GM21786 (cell line): ENCODE results near the gene GPAT3.
A peak's percentile ranks its signal among the peaks of the same experiment; 100 is the strongest.
"Not testable (repeated sequence)": the region's sequence is repeated elsewhere in the genome, so short reads cannot be mapped to it uniquely, and the experiment has no call there.

ENCODE experiments used
- ATAC-seq: cut with Tn5 transposase; IDR thresholded peaks from one replicate; pipeline ENCODE4 v1.9.1; 2021; ENCODE audit not compliant: unreplicated experiment

The GPAT3 gene

DNA sequence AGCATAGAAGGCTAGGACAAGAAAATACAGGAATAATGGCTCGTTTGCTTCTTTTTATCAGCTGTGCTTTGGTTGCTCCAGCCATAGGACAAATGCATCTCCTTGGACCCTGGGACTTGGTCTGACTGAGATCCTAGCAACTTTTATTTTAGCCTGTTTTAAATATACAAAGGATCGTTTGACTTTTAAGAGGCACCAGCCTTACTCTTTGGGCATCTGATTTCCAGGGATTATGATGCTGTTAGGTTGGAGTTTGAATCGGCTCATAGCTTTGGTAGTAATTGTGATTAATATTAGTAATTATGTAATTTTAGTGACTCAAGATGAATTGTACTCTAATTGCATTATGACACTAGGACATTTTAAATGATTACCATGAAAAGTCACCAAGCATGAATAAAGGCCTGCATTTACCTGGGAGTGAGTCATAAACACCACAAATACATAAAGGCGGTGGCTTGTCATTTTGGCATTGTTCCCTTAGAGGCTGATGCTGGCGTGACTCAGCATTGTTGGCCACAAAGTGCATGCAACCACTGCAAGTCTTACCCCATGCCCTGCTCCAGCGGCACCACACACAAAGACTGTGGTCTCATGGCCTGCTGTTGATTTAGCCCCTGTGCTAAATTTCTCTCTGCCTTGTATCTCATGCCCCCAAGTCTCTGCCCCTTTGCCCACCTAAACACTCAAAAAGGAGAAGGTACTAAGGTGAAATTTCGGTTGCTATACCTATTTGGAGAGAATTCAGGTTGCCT, 12.4 kb downstream of the GPAT3 start:
- peak; percentile 85 for ATAC-seq

DNA sequence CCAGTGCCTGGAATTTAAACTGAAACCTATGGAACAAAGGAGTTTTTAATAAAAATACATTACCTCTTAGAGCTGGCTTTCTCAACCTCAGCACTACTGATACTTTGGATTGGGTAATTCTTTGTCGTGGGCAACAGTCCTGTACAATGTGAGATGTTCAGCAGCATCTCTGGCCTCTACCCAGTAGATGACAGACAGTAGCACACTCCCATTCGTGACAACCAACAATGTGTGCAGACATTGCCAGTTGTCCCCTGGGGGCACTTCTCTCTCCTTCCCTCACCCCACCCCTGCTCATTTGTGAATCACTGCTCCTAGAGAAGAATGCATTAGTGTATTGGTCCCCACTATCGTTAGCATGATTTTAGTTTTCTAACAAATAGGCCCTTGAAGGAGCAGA, 16.2 kb downstream of the GPAT3 start:
- no peak for ATAC-seq

DNA sequence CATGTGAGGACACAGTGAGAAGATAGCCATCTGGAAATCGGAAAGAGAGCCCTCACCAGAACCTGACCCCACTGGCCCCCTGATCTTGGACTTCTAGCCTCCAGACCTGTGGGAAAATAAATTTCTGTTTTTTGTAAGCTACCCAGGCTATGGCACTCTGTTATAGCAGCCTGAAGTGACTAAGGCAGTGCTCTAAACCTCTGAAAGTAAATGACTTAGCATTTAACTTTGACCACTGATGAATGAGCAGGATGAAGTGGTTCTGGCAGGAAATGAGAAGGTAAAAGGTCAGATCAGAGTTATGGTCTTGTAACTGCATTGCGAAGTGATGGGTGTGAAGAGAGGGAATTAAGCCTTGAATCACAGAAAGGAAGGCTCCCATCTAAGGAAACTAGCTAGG, 17.0 kb downstream of the GPAT3 start:
- peak; percentile 64 for ATAC-seq

DNA sequence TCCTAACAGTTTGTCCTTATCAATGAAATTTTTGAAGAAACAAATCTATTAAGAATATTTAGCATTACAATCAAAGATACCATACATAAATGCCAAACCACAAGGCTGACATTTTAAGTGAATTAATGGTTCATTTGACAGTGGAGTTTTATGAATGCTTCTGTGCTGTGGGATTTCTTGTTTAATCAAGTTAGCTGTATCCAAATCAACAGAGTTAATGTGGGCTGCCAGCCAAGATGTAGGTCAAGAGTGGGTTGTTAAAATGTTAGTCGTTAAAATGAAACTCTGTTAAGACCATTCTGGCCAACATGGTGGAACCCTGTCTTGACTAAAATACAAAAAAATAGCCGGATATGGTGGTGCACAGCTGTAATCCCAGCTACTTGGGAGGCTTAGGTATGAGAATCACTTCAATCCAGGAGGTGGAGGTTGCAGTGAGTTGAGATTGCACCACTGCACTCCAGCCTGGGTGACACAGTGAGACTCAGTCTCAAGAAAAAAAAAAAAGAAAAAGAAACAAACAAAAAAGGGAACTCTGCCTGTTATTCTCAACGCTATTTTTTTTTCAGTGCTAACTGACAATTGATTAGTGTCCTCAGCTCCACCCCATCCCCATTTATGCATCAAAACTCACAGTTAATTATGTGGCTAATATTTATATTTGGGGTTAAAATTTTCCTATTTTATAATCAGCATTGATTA, 20.2 kb downstream of the GPAT3 start:
- ATAC-seq, result no peak

DNA sequence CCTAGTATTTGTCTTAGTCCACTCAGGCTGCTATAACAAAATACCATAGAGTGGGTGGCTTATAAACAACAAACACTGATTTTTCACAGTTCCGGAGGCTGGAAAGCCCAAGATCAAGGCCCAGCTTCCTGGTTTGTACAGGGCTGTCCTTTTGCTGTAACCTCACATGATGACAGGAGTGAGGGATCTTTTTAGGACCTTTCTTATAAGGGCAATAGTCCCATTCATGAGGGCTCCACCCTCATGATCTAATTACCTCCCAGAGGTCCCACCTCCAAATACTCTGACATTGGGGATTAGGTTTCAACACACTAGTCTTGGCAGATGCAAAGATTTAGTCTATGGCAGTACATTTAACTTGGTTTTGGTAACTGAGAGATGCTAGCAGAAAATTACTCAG, 20.9 kb downstream of the GPAT3 start:
- ATAC-seq, result no peak

DNA sequence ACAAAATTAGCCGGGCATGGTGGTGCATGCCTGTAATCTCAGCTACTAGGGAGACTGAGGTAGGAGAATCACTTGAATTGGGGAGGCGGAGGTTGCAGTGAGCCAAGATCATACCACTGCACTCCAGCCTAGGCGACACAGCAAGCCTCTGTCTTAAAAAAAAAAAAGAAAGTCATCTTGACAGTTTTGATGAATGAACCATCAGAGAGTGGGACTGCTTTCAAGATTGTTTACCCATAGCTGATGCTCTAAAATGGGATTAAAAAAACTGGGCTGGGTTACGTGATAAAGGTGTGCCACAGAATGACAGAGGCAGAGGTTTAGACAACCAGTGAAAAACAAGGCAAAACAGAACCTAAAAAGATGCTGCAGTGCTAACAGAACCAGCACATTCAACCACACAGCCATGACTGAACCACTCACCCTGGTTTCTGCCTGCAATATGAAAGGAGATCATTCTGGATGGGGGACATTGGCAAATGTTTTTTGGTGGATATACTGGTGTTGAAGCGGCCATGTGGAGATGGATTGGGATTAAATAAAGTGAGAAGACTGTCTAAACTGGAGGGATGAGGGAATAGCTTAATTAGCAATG, 22.2 kb downstream of the GPAT3 start:
- ATAC-seq, result no peak

DNA sequence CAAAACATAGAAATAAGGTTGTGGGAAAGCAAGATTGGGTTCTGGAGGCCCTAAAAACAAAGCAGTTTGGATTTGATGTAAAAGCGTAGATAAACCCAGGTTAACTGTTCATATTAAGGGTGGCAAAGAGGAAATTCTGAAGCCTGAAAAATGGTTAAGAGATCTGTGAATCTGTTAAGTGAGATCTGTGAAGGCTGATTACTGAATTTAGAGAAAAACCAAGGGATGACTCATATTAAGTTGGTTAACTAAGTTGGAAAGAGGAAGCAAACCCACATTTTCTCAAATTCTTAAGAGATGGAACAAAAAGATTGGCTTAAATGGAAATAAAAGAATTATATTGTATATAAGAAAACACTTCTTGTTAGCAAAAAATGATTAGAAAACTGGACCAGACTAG, 22.8 kb downstream of the GPAT3 start:
- no peak for ATAC-seq

DNA sequence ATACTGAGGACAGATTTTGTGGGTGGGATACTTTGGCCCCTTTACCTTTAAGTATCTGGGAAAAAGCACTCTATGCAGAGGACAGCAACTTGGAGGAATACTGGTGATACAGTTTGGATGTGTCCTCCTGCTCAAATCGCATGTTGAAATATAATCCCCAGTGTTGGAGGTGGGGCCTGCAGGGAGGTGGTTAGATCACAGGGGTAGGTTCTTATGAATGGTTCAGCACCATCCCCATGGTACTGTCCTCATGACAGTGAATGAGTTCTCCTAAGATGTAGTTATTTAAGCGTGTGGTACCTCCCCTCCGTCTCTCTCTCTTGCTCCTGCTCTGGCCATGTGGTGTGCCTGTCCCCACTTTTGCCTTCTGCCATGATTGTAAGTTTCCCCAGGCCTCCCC, 24.6 kb downstream of the GPAT3 start:
- no peak for ATAC-seq

DNA sequence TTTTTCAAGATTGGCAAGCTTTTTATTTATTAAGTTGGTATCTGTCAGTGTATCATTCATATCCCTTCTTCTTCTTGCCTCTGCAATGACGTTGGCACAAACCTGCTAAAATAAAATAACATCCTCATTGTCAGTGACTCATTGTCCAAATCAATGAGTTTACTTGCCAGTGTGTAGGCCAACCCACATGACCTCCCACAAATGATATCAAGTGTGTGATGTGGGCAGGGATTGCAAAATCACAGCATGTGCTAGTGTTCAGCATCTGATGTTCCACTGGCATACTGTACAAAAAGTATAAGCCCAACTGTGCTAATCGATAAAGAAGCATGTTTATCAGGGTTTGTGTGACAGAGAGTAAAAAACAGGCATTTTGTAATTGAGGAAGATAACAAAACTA, 25.5 kb downstream of the GPAT3 start:
- no peak for ATAC-seq

DNA sequence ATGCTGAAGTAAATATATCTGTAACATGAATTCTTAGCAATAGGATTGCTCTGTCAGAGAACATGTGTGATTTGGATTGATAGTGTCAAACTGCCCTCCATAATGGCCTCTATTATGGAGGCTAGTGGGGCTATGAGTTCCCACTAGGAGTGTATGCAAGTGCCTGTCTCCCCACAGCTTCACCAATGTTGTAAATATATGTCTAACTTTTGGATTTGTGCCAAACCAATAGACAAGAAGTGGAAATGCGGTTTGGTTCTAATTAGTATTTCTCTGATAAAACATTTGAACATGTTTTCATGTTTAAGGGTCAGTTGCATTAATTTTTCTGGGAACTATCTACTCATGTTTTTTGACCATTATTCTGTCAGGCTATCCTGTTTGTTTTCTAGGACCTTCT, 28.1 kb downstream of the GPAT3 start:
- ATAC-seq, result no peak

DNA sequence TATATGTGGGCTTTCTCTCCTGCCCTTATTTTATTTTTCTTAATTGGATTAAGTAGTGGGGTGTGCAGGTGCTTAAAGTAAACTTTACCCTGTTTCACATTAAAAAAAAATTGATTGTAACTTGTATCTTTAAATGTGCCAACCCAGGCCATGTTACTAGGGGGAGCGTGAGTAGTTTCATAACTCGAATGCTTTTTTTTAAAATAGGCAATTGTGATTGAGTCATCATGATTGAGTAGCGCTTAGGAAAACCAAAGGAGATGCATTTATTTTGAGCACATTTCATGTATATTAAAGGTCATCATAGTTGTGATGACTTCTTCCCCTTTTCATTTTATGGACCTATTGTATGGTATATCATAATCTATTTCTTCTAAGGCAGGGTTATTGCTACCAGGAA, 32.2 kb downstream of the GPAT3 start:
- ATAC-seq, result no peak

DNA sequence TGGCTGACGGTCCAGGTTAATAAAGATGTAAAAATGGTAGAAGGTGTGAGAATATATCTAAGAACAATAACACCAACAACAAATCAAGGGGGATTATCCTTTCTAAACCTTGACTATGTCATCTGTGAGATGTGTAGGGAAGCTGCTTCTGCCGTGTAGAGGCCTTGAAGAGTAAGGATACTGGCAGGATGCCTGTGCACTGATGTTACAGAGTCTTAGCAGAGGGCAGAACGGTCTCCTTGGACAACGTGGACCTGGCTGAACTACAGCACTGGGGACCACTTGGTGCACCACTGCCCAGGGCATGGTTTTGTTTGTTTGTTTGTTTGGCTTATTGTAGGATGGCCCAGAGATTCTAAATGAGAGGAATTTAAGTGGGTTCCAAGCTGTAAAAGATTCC, 33.5 kb downstream of the GPAT3 start:
- no peak for ATAC-seq

DNA sequence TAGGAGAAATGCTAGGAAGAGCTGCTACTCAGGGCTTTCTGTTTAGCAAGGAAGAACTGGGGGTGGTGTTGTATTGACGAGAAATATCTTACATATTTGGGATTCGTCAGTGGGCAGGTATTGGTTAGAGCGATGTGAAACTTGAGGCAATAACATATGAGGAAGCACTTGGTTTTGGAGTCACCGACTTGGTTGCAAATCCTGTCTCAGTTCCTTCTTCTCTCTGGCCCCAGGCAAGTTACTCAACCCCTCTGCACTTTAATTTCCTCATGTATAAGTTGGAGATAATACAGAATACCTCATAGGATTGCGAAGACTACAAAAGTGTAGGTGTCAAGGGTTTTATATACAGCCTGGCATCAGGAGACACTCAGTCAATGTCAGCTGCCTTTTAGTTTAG, 34.1 kb downstream of the GPAT3 start:
- ATAC-seq, result peak; percentile 86

DNA sequence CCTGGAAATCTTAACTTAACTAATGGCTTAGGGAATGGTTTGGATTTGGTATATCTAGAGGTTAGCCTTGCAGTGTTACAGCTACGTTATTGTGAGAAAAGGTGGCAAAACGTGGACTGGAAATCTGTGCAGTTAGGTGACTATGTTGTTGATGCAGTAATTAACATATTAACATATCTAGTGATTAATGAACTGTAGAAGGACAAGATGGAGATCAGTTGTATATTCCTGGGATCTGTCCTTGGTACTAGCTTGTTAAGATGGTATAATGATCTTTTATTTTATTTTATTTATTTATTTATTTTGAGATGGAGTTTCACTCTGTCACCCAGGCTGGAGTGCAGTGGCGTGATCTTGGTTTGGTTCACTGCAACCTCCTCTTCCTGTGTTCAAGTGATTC, 36.9 kb downstream of the GPAT3 start:
- ATAC-seq, result no peak

DNA sequence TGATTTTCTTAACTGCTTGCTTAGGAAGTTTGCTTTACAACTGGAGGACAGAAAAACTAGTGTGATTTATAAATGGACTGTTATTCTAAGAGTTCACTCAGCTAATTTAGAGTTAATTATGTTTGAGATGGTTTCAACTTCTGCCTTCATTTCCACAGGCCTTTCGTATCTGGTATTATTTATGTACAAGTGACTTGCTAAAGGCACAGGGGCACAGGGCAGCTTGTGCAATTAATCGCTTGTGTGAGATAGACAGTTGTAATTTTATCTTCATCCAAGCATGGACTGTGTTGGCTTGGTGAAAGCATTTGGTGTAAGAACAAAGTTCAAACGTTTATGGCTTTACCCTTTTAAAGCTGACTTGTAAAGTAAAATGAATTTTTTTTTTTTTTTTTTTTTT, 38.3 kb downstream of the GPAT3 start:
- no peak for ATAC-seq

DNA sequence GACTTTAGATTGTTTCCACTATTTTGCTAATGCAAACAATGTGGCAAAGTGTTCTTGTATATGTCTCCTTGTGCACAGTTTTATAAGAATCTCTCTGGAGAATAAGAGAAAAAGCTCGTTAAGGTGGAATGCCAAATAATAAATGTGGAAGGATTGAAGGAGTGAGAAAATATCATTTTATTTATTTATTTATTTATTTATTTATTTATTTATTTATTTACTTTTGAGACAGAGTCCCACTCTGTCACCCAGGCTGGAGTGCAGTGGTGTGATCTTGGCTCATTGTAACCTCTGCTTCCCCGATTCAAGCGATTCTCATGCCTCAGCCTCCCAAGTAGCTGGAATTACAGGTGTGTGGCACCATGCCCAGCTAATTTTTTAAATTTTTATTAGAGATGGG, 40.3 kb downstream of the GPAT3 start:
- not testable (repeated sequence) for ATAC-seq

DNA sequence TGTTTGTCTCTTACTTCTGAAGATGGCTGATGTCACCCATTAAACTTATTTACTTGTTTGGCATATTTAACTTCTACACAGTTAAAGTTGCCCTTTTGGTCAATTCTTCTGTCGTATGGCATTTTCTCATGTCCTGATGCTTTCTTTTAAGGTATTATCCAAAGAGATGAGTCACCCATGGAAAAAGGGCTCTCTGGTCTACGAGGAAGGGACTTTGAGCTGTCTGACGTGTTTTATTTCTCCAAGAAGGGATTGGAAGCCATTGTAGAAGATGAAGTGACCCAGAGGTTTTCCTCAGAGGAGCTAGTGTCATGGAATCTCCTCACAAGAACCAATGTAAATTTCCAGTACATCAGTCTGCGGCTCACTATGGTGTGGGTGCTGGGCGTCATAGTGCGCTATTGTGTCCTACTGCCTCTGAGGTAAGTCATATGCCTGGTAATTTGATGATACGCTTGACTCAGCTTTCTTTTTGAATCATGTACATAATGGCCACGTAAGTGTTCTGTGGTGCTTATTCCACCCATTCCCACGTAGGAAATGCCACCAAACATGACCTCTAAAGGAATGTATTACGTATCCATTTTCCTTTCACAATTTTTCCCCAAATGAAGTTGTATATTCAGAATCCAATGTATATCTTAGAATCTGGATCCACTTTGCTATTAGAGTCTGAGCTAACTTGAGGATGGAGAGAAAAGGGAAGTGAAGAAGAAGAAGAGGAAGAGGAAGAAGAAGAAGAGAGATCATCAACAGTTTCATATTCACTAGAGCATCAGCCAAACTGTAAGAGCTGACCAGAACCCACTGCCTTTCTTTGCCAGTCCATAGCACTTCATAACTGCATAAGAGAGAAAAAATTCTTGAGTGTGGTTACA, 45.7 kb downstream of the GPAT3 start:
- peak; percentile 71 for ATAC-seq

DNA sequence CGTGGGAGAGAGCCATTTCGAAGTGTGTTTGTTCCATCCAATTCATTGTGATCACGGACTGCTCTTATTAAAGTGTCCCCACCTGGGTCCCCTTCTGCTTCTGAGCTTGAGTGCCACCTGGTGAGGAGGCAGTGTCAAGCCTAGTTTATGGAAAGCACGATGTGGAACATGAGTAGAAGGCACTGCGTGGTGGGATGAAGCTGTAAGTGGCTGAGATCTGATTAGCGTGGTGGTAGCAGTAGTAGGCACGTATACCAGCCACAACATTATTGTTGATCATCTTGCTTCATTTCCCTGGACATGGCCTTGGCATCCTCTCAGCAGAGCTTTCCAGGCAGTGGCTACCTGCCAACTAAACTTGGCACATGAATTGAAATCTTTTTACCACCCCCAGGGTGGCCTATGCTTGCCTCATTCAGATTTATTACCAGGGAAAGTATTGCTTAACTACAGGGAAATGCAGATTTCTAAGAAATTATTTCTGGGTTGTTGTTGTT, 46.4 kb downstream of the GPAT3 start:
- ATAC-seq, result peak; percentile 65

DNA sequence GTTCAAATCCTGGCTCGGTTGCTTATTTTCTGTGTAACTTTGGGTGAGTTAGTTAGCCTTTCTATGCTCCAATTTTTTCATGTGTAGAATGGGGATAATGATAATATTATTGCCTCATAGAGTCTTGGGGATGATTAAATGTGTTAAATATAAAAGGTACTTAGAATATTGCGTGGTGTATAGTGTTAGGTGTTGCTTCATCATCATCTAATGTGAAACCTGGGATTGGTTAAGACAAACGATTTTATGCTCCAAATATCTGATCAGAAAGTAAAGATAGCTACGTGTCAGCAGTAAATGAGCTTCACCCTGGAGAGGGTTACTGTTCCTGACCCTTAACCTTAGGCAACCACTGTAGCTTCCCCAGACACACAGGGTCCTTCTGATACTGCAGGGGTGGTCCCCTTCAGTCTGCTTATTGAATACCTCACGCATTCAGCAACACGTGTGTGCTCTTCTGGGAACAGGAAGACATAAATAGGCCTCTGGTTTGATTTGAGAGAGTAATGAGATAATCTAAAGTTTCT, 50.1 kb downstream of the GPAT3 start:
- ATAC-seq, result no peak

DNA sequence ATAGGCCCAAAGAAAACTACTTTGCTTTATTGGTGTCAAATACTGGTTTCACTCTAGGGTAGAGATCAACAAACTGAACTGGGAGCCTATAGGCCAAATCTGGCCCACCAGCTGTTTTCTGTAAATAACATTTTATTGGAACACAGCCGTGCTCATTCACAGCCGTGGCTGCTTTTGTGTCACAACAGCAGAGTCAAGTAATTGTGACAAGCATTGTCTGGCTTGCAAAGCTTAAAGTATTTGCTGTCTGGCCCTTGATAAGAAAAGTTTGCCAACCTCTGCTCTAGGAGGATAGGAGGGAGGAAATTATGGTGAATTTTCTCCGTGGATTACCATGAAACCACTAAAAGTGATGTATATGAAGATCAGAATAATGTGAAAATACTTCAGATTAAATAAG, 53.4 kb downstream of the GPAT3 start:
- no peak for ATAC-seq

DNA sequence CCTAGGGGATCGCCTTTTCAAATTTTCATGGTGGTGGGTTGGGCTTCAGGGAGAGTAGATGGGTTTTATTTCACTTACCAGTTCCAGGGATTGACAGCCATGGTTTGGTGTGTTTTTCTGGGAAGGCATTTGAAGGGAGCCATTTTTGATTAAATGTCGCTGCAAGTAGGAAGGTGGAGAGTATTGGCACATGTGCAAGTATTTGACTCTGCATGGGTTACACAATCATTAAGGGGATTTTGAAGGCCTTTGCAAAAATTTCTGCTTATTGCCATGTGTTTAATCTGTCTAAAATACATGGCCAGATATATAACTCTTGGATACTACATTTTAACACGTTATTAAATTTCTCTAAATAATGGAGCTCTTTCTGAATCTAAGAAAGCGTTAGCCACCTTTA, 55.1 kb downstream of the GPAT3 start:
- no peak for ATAC-seq
